SHP77 (cell line): ENCODE data around the gene CAMK1.

ENCODE experiments used
- DNase-seq, 2 experiments: peaks; one replicate each; lab custom pipeline; 2025; lab: John Stamatoyannopoulos, UW

CAMK1 gene

GRCh38 chr3:9710174-9710739 is 59.5 kb downstream of the CAMK1 start:
- no peak for DNase-seq
